ENCODE results near the gene GSTM2.

GRCh38 chr1:109618661-109619575 is 48.9 kb upstream of the GSTM2 start:
- TF ChIP-seq RFX5 (IDR thresholded peaks at IDR 0.05; ENCODE audit: low read depth, low read length), result no peak
- TF ChIP-seq CTCF (conservative IDR thresholded peaks at IDR 0.05; ENCODE audit: low read depth, low read length), result no peak
- TF ChIP-seq POLR2A (IDR thresholded peaks at IDR 0.05; ENCODE audit: low read depth, low read length), result no peak
- no peak for TF ChIP-seq RAD21 (IDR thresholded peaks at IDR 0.05; ENCODE audit: low read length)
- TF ChIP-seq MXI1 (IDR thresholded peaks at IDR 0.05; ENCODE audit: borderline replicate concordance, low read depth, low read length), result no peak
- TF ChIP-seq CEBPB (IDR thresholded peaks at IDR 0.05; ENCODE audit: low read depth, low read length), result no peak
